UCSD-AML1 (cell line): ENCODE results near the gene SEMA3D.

Experiments
- DNase-seq: peaks from one replicate; lab custom pipeline; 2025; ENCODE audit not compliant: unreplicated experiment; lab: John Stamatoyannopoulos, UW

Gene SEMA3D

DNA sequence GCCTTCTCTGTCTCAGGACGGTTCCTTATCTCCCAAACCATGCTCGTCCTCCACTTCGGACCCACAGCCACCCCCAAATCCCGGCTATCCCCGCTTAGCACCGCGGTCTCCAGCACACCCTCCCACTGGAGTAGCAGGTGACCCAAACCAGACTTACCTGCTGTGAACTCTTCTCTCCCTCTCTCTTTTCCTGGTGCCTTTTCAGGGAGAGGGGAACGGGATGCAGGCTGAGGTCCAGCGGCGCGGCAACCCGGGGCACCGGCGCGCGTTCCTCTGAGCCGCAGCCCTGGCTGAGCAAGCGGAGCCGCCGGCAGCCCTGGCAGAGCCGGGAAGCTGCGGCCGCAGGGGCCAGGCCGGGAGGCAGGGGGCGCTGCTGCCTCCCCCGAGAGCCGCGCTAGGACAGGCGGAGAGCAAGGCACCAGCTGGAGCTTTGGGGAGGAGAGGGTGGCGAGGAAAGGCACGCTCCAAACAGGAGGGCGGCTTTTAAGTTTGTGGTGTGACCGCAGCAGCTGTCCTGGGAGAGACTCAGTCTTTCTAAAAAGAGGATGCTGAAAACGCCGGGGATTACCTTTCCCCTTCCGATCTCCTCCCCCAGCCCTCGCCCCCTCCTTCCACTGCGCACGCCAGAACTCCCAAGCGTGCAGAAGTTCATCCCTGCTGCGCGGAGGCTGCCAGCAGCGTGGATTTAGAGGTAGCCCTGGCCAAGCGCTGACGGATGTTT is at the start of gene SEMA3D:
Gene SEMA3D (minus strand): TSS at position 536 of the 721 bp plus-strand sequence. CDS start 65,165 bp downstream, outside the sequence.
- peak; percentile 83 for DNase-seq

GRCh38 chr7:85234730-85235129 is 47.9 kb upstream of the SEMA3D start:
- DNase-seq, result no peak

DNA sequence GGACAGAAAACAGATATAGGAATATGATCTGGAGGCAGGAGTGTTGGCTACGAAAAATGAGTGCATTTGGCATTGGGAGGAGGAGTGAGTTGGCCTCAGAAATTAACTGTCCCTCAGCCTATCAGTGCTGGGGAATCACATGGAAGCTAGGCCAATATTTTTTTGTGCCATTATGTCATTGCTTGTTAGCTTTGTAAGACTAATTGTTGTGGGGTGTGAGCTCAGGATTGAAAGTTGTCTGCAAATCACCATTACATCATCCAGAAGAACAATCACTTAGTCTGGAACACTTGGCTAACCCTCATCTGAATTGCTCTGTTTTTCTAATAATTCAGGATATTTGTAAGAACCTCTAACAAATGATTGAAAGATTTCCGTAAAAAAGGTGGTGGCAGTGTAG is 45.2 kb upstream of the SEMA3D start:
- DNase-seq, result no peak

GRCh38 chr7:85230623-85231022 is 43.8 kb upstream of the SEMA3D start:
- DNase-seq, result no peak

GRCh38 chr7:85229544-85229943 is 42.7 kb upstream of the SEMA3D start:
- no peak for DNase-seq

DNA sequence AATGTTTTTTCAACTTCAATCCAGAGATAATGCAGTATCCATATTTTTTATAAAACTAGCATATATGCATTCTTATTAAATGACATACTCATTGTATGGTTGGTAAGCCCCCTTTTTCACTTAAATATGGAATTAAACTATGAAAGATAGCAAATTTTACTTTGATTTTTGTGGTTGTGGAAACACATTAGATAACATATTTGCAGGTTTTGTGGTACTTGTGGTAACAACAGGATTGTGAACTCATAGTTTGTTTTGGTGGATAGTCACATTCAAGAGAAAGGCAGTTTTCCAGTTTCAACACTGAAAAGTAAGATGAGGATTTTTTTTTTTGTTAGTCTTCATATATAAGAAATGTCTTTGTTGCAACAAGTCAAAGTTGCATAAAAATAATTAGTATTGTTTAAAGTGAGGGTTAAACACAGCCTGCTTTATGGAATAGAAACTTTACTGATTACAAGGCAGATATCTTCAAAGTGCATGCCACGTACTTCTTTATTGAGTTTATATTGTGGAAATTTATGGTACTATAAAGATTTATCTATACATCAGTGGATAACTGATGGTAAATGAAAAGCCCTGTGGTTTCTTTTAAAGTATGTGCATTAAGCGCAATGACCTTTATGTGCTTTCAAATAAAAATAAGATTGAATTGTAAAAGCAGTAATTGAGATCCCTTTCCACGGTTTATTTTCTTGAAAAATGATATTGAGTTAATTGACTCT is 39.7 kb upstream of the SEMA3D start:
- DNase-seq, result no peak

- DNase-seq, result no peak
Measured at GRCh38 chr7:85224171-85224570, 37.3 kb upstream of the SEMA3D start.

DNA sequence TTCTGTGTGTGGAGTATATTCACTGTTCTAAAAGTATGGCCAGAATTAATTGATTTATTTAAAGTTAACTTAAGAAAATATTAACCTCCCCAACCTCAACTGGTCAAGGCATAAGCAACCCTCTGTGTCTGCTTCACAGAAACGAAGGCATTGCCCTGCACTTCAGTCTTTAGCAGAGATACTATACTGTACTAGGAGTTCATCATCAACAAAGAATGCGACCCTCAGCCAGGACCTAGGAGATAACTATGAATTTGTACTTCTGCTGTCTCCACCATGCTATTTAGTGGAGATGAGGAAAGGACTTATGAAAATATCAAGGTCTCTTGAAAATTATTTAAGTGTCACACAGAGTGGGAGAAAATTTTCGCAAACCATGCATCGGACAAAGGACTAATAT is 35.7 kb upstream of the SEMA3D start:
- DNase-seq, result no peak

GRCh38 chr7:85221796-85222195 is 34.9 kb upstream of the SEMA3D start:
- DNase-seq, result no peak

- DNase-seq, result no peak
Measured at GRCh38 chr7:85220651-85221050, 33.8 kb upstream of the SEMA3D start.

DNA sequence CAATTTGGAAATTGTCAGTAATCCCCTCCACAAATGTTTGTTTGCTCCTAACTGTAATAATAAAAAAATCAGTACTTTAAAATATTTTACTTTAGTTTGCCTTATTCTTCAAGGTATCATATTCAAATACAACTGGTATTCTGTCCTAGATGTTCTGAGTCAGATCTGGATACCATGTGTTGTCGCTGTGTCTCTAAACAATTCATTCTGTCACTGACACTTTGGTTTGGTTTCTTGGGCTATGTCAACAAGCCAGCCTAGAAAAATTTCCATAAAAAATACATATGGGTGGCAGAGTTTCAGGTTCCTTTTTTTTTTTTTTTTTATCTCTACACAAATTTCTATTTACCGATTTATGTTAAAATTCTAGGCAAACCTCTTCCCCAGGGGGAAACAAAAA is 33.2 kb upstream of the SEMA3D start:
- DNase-seq, result no peak

DNA sequence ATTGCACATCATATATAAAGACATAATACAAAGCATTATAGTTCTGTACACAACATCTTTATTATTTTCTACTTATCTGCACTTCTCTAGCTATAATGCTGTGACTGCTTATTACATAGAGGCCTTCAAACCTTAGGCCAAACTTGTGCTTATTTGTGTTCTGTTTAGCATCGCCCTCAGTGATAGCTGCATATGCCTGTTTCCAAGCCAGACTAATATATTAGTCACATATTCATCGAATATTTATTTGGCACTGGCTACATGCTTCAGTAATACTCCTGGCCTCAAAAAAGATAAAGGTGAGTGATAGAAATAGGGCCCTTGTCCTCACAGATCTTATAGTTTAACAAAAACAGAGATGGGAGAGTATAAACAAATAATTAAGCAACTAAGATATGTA is 30.2 kb upstream of the SEMA3D start:
- DNase-seq, result no peak

GRCh38 chr7:85215098-85215497 is 28.2 kb upstream of the SEMA3D start:
- DNase-seq, result no peak

DNA sequence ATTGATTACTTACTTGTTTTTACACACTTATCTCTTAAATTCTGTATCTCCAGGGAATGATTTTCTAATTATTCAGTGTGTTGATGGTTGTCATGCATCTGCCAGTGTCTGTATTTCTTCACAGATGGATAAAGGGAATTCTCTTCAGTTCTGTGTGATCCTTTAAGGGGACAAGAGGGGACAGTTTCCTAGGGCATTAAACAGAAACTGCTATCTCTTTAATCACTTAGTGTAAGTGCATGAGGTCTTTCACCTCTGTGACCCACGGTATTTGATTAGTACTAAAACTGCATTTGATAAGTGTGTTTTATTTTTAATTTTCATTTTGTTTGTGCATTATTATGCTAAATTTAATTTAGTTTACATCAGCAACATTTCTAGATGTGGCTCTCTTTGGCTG is 26.6 kb upstream of the SEMA3D start:
- no peak for DNase-seq

GRCh38 chr7:85205754-85206153 is 18.9 kb upstream of the SEMA3D start:
- DNase-seq, result peak; percentile 2

DNA sequence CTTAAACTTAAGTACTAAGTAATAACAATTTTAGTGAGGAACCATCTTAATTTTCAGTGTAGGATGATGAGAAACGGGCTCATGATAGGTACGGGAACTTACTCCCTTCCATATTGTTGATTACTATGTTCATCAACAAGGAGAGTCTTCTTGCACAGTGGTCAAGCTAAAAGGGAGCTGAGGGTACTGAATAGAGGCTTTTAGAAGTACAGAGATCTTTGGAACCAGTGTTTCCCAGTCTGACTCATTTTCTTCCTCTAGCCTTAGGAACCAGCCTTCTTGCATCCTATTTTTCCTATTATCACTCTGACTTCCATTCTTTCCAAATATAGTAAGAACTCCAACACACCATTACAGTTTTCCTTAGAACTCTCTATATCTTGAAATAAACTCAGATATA is 17.6 kb upstream of the SEMA3D start:
- DNase-seq, result no peak

DNA sequence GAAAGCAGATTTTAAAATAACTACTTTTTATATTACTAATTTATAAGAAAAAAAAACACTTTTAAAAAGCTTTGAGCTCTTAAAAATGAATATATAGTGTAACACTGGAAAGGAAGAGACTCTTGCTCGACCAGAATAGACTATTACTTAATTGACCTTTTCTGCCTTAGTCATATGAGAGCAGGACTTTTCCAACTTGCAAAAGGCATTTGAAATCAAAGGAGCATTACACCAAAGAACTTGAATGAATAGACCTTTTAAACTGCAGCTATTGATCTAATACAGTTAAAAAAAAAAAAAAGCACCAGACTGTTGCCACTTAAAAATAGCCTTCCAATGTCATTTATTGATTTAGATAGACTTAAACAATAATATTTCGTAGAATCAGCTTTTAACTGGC is 17.2 kb upstream of the SEMA3D start:
- no peak for DNase-seq

GRCh38 chr7:85201209-85201608 is 14.4 kb upstream of the SEMA3D start:
- DNase-seq, result no peak

GRCh38 chr7:85196696-85197095 is 9.8 kb upstream of the SEMA3D start:
- DNase-seq, result no peak

- no peak for DNase-seq
Measured at GRCh38 chr7:85191383-85191782, 4.5 kb upstream of the SEMA3D start.

DNA sequence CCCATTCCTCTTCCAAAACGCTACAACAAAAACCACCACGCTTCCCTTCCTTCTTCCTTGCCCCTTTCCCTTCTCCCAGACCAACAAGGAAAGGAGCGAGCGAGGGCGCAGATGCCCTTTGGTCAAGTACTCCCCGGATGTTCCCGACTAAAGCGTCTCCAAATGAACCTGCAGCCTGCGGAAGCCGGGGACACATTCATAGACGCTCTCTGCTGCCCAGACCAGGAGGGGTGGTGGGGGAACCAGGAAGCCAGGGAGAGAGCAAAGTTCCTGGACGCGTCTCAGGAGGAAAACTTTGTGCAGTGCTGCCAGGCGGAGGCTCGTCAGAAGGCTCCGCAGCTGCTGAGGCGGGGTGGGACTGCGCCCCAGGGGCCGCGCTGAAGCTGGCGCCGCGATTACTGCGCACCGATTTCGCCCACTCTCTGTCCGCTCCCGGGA is 754 bp downstream of the SEMA3D start:
- peak; percentile 48 for DNase-seq

GRCh38 chr7:85185424-85186082 is 1.3 kb downstream of the SEMA3D start:
- DNase-seq, result peak; percentile 45
